Endothelial cell (in vitro differentiated cells): ENCODE measurements around the gene PCIF1. TPM values are rescaled to one million over a fixed set of nuclear protein-coding genes. Genes with fewer than 3 reads are reported as not detected.

Source experiments
- DNase-seq: peaks from one replicate; pipeline ENCODE4 v3.0.0; 2021; ENCODE audit warnings: low spot score
- H3K27ac Mint-ChIP-seq: one replicate; pipeline ENCODE4 v1.8.0; 2021; ENCODE audit warnings: mixed read lengths, inconsistent platforms; ENCODE audit not compliant: unreplicated experiment
- H3K27me3 Mint-ChIP-seq: one replicate; pipeline ENCODE4 v1.8.0; 2021; ENCODE audit warnings: mild to moderate bottlenecking, moderate library complexity, mixed read lengths, inconsistent platforms; ENCODE audit not compliant: unreplicated experiment
- H3K36me3 Mint-ChIP-seq: one replicate; pipeline ENCODE4 v1.8.0; 2021; ENCODE audit warnings: mild to moderate bottlenecking, low read depth, mixed read lengths, inconsistent platforms; ENCODE audit not compliant: unreplicated experiment
- H3K4me1 Mint-ChIP-seq: one replicate; pipeline ENCODE4 v1.8.0; 2021; ENCODE audit warnings: mild to moderate bottlenecking, mixed read lengths, inconsistent platforms; ENCODE audit not compliant: unreplicated experiment
- H3K4me3 Mint-ChIP-seq: one replicate; pipeline ENCODE4 v1.8.0; 2021; ENCODE audit warnings: mild to moderate bottlenecking, mixed read lengths, inconsistent platforms; ENCODE audit not compliant: unreplicated experiment
- H3K9me3 Mint-ChIP-seq: one replicate; pipeline ENCODE4 v1.8.0; 2021; ENCODE audit warnings: mixed read lengths, inconsistent platforms; ENCODE audit not compliant: unreplicated experiment
- CTCF ChIP-seq: fragments of 200-600 bp; sonication (generic); IDR thresholded peaks from one replicate; pipeline ENCODE4 v1.5.0; 2021; ENCODE audit warnings: antibody characterized with exemption; ENCODE audit not compliant: unreplicated experiment
- total RNA-seq: library from RNA; stranded (reverse); fragmentation: NEBNext Ultra II Directional; extraction: Animal tissue kit (Norgen Biotek cat#: 25700); gene quantifications from one replicate; pipeline ENCODE4 v1.2.1, GENCODE V29; 2021; ENCODE audit not compliant: unreplicated experiment

The PCIF1 gene
- total RNA-seq, 1 donor from 2014 or later, result 34.8 TPM

DNA sequence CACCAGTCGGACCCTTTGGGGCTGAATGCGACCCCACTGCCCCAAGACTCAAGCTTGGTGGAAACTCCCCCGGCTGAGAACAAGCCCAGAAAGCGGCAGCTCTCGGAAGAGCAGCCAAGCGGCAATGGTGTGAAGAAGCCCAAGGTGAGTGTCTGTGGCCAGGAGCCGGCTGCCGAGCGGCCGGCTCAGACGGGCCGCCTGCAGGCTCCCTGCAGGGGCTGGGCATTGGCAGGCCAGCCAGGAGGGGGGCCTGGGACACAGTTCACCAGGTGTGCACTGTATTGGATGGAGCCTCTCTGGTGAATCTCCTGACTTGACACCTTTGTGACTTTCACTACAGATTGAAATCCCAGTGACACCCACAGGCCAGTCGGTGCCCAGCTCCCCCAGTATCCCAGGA, 6.0 kb downstream of the PCIF1 start:
- H3K36me3 Mint-ChIP-seq, result peaks cover 36% of the 10 kb centered on the region
- no peaks in the 10 kb centered on the region for H3K27me3 Mint-ChIP-seq
- no peak for DNase-seq
- no peak overlapping the region for H3K4me3 Mint-ChIP-seq
- TF ChIP-seq CTCF, result no peak
- peaks cover 16% of the 10 kb centered on the region for H3K4me1 Mint-ChIP-seq
- no peaks in the 10 kb centered on the region for H3K9me3 Mint-ChIP-seq
- no peak overlapping the region for H3K27ac Mint-ChIP-seq

DNA sequence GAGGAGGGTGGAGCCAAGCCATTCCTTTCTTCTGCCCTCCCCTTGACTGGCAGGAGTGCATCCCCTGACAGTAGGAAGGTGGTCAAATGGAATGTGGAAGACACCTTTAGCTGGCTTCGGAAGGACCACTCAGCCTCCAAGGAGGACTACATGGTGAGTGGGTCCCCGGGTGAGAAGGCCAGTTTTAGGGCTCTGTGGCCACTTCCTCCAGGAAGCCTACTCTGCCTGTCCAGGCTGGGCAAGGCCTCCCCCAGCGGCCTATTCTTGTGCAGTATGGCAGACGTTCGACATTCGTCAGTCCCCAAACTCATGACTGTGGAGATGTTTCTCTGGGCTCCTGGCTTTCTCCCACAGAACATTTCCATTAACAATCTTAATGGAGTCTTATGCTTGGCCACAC, 9.1 kb downstream of the PCIF1 start:
- TF ChIP-seq CTCF, result no peak
- no peaks in the 10 kb centered on the region for H3K9me3 Mint-ChIP-seq
- no peak for DNase-seq
- no peak overlapping the region for H3K4me3 Mint-ChIP-seq
- H3K27me3 Mint-ChIP-seq, result no peaks in the 10 kb centered on the region
- no peak overlapping the region for H3K27ac Mint-ChIP-seq
- peaks cover 1% of the 10 kb centered on the region for H3K4me1 Mint-ChIP-seq
- peaks cover 37% of the 10 kb centered on the region for H3K36me3 Mint-ChIP-seq

DNA sequence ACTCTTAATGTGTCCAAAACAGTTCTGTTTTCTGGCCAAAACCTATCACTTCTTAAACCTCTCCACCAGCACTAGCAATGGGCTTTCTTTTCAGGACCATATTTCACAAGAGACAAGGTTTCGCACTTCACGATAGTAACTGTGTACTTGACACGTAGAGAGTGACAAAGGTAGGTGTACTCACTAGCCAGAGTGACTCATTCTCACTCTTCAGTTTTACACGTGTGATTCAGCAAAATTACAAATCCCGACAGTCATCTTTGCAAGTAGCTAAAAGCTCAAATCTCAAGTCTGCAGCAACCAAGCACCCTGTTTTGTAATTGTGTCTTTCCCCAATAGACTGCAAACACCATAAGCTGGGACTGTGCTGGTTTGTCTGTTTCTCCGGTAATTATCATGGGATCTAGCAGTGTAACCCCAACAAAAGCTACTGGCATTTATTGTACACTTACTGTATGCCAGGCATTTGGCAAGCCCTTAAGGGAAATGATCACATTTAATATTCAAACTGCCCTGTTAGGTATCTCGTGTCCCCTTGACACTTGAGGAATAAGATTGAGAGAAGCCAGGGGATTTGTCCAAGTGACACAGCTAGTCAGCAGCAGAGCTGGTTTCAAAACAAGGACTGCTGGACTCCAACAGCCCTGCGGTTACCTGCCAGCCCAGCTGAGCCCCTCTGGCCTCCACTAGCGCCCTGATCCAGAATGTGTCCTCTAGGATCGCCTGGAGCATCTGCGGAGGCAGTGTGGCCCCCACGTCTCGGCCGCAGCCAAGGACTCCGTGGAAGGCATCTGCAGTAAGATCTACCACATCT, 9.9 kb downstream of the PCIF1 start:
- no peak for DNase-seq
- H3K9me3 Mint-ChIP-seq, result no peaks in the 10 kb centered on the region
- no peaks in the 10 kb centered on the region for H3K4me1 Mint-ChIP-seq
- no peak for TF ChIP-seq CTCF
- no peaks in the 10 kb centered on the region for H3K27me3 Mint-ChIP-seq
- H3K4me3 Mint-ChIP-seq, result peak overlapping the region; percentile 0
- H3K36me3 Mint-ChIP-seq, result peaks cover 39% of the 10 kb centered on the region
- H3K27ac Mint-ChIP-seq, result no peak overlapping the region

GRCh38 chr20:45944965-45945677, 10.6 kb downstream of the PCIF1 start:
- peak; percentile 22 for TF ChIP-seq CTCF
- Mint-ChIP-seq H3K27ac (peak overlapping the region; percentile 5), H3K4me3 (peak overlapping the region; percentile 18), H3K36me3 (peaks cover 33% of the 10 kb centered on the region), H3K4me1 (no peaks in the 10 kb centered on the region), H3K9me3 (no peaks in the 10 kb centered on the region), H3K27me3 (no peaks in the 10 kb centered on the region)
- no peak for DNase-seq

- H3K9me3 Mint-ChIP-seq, result no peaks in the 10 kb centered on the region
- TF ChIP-seq CTCF, result no peak
- H3K4me3 Mint-ChIP-seq, result no peak overlapping the region
- no peak overlapping the region for H3K27ac Mint-ChIP-seq
- H3K4me1 Mint-ChIP-seq, result no peaks in the 10 kb centered on the region
- no peak for DNase-seq
- H3K36me3 Mint-ChIP-seq, result peaks cover 35% of the 10 kb centered on the region
- H3K27me3 Mint-ChIP-seq, result peaks cover 3% of the 10 kb centered on the region
Measured at GRCh38 chr20:45945678-45946148, 11.2 kb downstream of the PCIF1 start.
